Karpas-422 (cell line): ENCODE results near the gene SS18. TPM values are rescaled to one million over a fixed set of nuclear protein-coding genes. Genes with fewer than 3 reads are reported as not detected.

Source experiments
- total RNA-seq: library from RNA; depleted of rRNA; stranded (reverse); fragments of >200 nt; shearing (Covaris generic); gene quantifications from 2 replicates; pipeline ENCODE4 v1.2.3, GENCODE V29; 2014; ENCODE audit warnings: low replicate concordance; rRNA removed

The SS18 gene
- total RNA-seq, 1 experiment from 2014 or later, result 146 TPM

Other genes with a start within 250 kb of the SS18 start
- not detected in 2 replicates for gene PSMA8, start 43.3 kb upstream of the SS18 start, total RNA-seq
- 66.8 and 71.1 TPM in 2 replicates for gene TAF4B, start 135.8 kb upstream of the SS18 start, total RNA-seq